HCT116 (cell line): Measurements from ENCODE around the gene STK39. TPM values are rescaled to one million over a fixed set of nuclear protein-coding genes. Genes with fewer than 3 reads are reported as not detected.

Source experiments
- ATAC-seq: fragments of 200-7000 bp; cut with Tn5 transposase; 2 replicates; pipeline ENCODE4 v1.9.1; 2020; ENCODE audit warnings: mild to moderate bottlenecking, moderate library complexity
- BruUV-seq: library from RNA; stranded (reverse); fragments of 400-500 nt; replicated peaks from 2 replicates; lab custom pipeline; 2021; lab: Mats Ljungman, UMichigan
- CTCF ChIA-PET: fragments of 300-600 bp; sonication (Branson Sonifier 250); formaldehyde crosslinking; loops from one replicate; lab custom pipeline; 2021; ENCODE audit warnings: antibody characterized with exemption; lab: Charles Lee
- POLR2A ChIA-PET: fragments of 300-600, 350-600 bp; sonication (Branson Sonifier 250); formaldehyde crosslinking; loops from one replicate; lab custom pipeline; 2021; ENCODE audit warnings: antibody characterized with exemption; lab: Charles Lee
- RAD21 ChIA-PET, 2 experiments: fragments of 300-600 bp; sonication (Branson Sonifier 250); formaldehyde crosslinking; loops; one replicate each; lab custom pipeline; 2023; ENCODE audit warnings: low total read pairs in 2 of 2; ENCODE audit not compliant: uncharacterized antibody in 2 of 2, unreplicated experiment in 2 of 2, low non-redundant PET in 1 of 2; lab: Charles Lee
- DNase-seq: peaks from one replicate; pipeline ENCODE4 v3.0.0-alpha.2; 2010; ENCODE audit warnings: low read depth, low spot score
- H2AFZ ChIP-seq: fragments of 200-600 bp; shearing (Covaris generic), sonication (generic); 2 replicates; pipeline ENCODE4 v1.6.1; 2017; ENCODE audit warnings: low read depth, mixed run types, mixed read lengths, antibody characterized with exemption, low read length; ENCODE audit not compliant: poor library complexity, severe bottlenecking
- H3K27ac ChIP-seq: 2 replicates; pipeline ENCODE4 v1.5.1; 2012; ENCODE audit warnings: low read depth, low read length
- H3K27me3 ChIP-seq: fragments of 200-600 bp; sonication (generic); 2 replicates; pipeline ENCODE4 v1.6.1; 2016; ENCODE audit warnings: mixed run types, low read length, mixed read lengths; ENCODE audit not compliant: insufficient read depth
- H3K36me3 ChIP-seq, 2 experiments: fragments of 200-500 bp in 1 of 2; fragments of 200-600 bp in 1 of 2; sonication (Bioruptor generic) in 1 of 2; sonication (generic) in 1 of 2; 2 replicates each; pipeline versions ENCODE4 v1.5.1 to v1.6.1; 2014 to 2016; ENCODE audit warnings: low read length in 2 of 2, inconsistent platforms in 1 of 2, mixed read lengths in 1 of 2, mixed run types in 1 of 2; ENCODE audit not compliant: insufficient read depth in 2 of 2, control insufficient read depth in 1 of 2
- H3K4me1 ChIP-seq, 2 experiments: fragments of 200-600 bp in 1 of 2; sonication (generic) in 1 of 2; 2 replicates each; pipeline versions ENCODE4 v1.5.1 to v1.6.1; 2012 to 2017; ENCODE audit warnings: low read length in 2 of 2, inconsistent platforms in 1 of 2, mild to moderate bottlenecking in 1 of 2, mixed read lengths in 1 of 2, mixed run types in 1 of 2, moderate library complexity in 1 of 2; ENCODE audit not compliant: insufficient read depth in 2 of 2, control insufficient read depth in 1 of 2
- H3K4me2 ChIP-seq: fragments of 200-600 bp; sonication (generic); 2 replicates; pipeline ENCODE4 v1.6.1; 2017; ENCODE audit warnings: mixed run types, low read length, mixed read lengths
- H3K4me3 ChIP-seq, 2 experiments: fragments of 200-600 bp in 1 of 2; sonication (generic) in 1 of 2; replicated peaks in 1 of 2; 2 replicates each; pipeline ENCODE4 v1.5.1; 2011 to 2016; ENCODE audit warnings: low read length in 2 of 2, control low read depth in 1 of 2, low read depth in 1 of 2, mild to moderate bottlenecking in 1 of 2, mixed read lengths in 1 of 2, mixed run types in 1 of 2
- H3K79me2 ChIP-seq: fragments of 200-600 bp; sonication (generic); 2 replicates; pipeline ENCODE4 v1.6.1; 2017; ENCODE audit warnings: mild to moderate bottlenecking, mixed run types, low read length, moderate library complexity, mixed read lengths; ENCODE audit not compliant: insufficient read depth
- H3K9ac ChIP-seq: fragments of 200-600 bp; sonication (generic); 2 replicates; pipeline ENCODE4 v1.6.1; 2016; ENCODE audit warnings: low read length, mixed read lengths
- H3K9me2 ChIP-seq: fragments of 200-600 bp; sonication (generic), shearing (Covaris generic); 2 replicates; pipeline ENCODE4 v1.6.1; 2017; ENCODE audit warnings: mixed run types, mild to moderate bottlenecking, moderate library complexity; ENCODE audit not compliant: insufficient read depth
- H3K9me3 ChIP-seq, 2 experiments: fragments of 200-500 bp in 1 of 2; fragments of 200-600 bp in 1 of 2; sonication (Bioruptor generic) in 1 of 2; sonication (generic) in 1 of 2; 2 replicates each; pipeline ENCODE4 v1.6.1; 2014 to 2017; ENCODE audit warnings: low read length in 2 of 2, mixed read lengths in 2 of 2, inconsistent platforms in 1 of 2, low read depth in 1 of 2, mild to moderate bottlenecking in 1 of 2, mixed run types in 1 of 2, moderate library complexity in 1 of 2; ENCODE audit not compliant: control insufficient read depth in 1 of 2, insufficient read depth in 1 of 2
- H4K20me1 ChIP-seq: fragments of 200-600 bp; sonication (generic), shearing (Covaris generic); 2 replicates; pipeline ENCODE4 v1.6.1; 2017; ENCODE audit warnings: mixed run types, mild to moderate bottlenecking, moderate library complexity; ENCODE audit not compliant: insufficient read depth
- CBX3 ChIP-seq: IDR thresholded peaks from 2 replicates; pipeline ENCODE4 v1.6.1; 2012; ENCODE audit warnings: low read depth
- ELF1 ChIP-seq: IDR thresholded peaks from 2 replicates; pipeline ENCODE4 v1.6.1; 2012; ENCODE audit warnings: low read depth, borderline replicate concordance
- EZH2 ChIP-seq: fragments of 200-600 bp; sonication (generic); IDR thresholded peaks from 2 replicates; pipeline ENCODE4 v1.6.1; 2017; ENCODE audit warnings: antibody characterized with exemption, mixed run types
- EZH2phosphoT487 ChIP-seq: fragments of 200-600 bp; IDR thresholded peaks from 2 replicates; pipeline ENCODE4 v1.6.1; 2018; ENCODE audit warnings: antibody characterized with exemption, borderline replicate concordance
- JUND ChIP-seq: IDR thresholded peaks from 2 replicates; pipeline ENCODE4 v1.6.1; 2012
- MAX ChIP-seq: IDR thresholded peaks from 2 replicates; pipeline ENCODE4 v1.6.1; 2012
- POLR2AphosphoS5 ChIP-seq: IDR thresholded peaks from 2 replicates; pipeline ENCODE4 v1.6.1; 2011; ENCODE audit warnings: mild to moderate bottlenecking, low read depth, low read length, moderate library complexity
- REST ChIP-seq: IDR thresholded peaks from 2 replicates; pipeline ENCODE4 v1.6.1; 2012; ENCODE audit warnings: low read depth
- SIN3A ChIP-seq: IDR thresholded peaks from 2 replicates; pipeline ENCODE4 v1.6.1; 2012; ENCODE audit warnings: low read depth
- SP1 ChIP-seq: IDR thresholded peaks from 2 replicates; pipeline ENCODE4 v1.6.1; 2012; ENCODE audit warnings: low read depth
- SRF ChIP-seq: IDR thresholded peaks from 2 replicates; pipeline ENCODE4 v1.6.1; 2012; ENCODE audit warnings: low read depth
- ZBTB33 ChIP-seq: IDR thresholded peaks from 2 replicates; pipeline ENCODE4 v1.6.1; 2011; ENCODE audit warnings: mild to moderate bottlenecking, low read length, moderate library complexity; ENCODE audit not compliant: insufficient replicate concordance; ENCODE audit errors: extremely low read depth
- ZFX ChIP-seq: fragments of 450-650 bp; IDR thresholded peaks from 2 replicates; pipeline ENCODE4 v1.6.1; 2017
- ZNF274 ChIP-seq: fragments of 200-500 bp; sonication (Bioruptor generic); IDR thresholded peaks from 2 replicates; pipeline ENCODE4 v1.6.1; 2014; ENCODE audit warnings: mild to moderate bottlenecking, low read depth, low read length, inconsistent platforms
- intact Hi-C: fragments of 100-400 bp; cut with micrococcal nuclease; formaldehyde crosslinking; loops from 2 replicates; pipeline ENCODE4 v1.10.0; 2022
- total RNA-seq: library from RNA; stranded (reverse); gene quantifications from one replicate; pipeline ENCODE4 v1.2.1, GENCODE V29; 2021; ENCODE audit not compliant: unreplicated experiment

The STK39 gene
- total RNA-seq, 1 experiment from 2014 or later: 118 TPM

- ChIA-PET RAD21 (no interaction called here), POLR2A (no interaction called here), CTCF (interaction anchor here (1.4 kb wide), 1 partner anchor 43 kb away, joined by 4 read pairs; no protein-coding TSS in a partner anchor)
- intact Hi-C loops: no loop called here
- TF ChIP-seq SIN3A: no peak
- no peak for TF ChIP-seq CBX3
- no peak for TF ChIP-seq EZH2
- no peak for TF ChIP-seq ZFX
- TF ChIP-seq SRF: no peak
- no peak for TF ChIP-seq ELF1
- no peak for TF ChIP-seq REST
- TF ChIP-seq SP1: no peak
- TF ChIP-seq ZNF274: no peak
- TF ChIP-seq MAX: no peak
- TF ChIP-seq POLR2AphosphoS5: no peak
- no peak for TF ChIP-seq ZBTB33
- TF ChIP-seq EZH2phosphoT487: no peak
- TF ChIP-seq JUND: no peak
- H3K4me2 ChIP-seq: no peak overlapping the region
- no peak overlapping the region for H3K4me3 ChIP-seq
- no peak overlapping the region for H3K9ac ChIP-seq
- DNase-seq: no peak
- peaks cover 36% of the 10 kb centered on the region; the same call in 1 of the 2 replicates for H3K79me2 ChIP-seq
- peaks cover 5% of the 10 kb centered on the region; the same call in 1 of the 2 replicates for H4K20me1 ChIP-seq
- peaks cover 0 to 31% of the 10 kb centered on the region in 2 experiments; a peak in 1 of 4 replicates for H3K36me3 ChIP-seq
- H3K9me2 ChIP-seq: no peaks in the 10 kb centered on the region
- no TSS peak for BruUV-seq
- no peak overlapping the region for H2AFZ ChIP-seq
- no peak for ATAC-seq
- H3K4me1 ChIP-seq: no peaks in the 10 kb centered on the region
- H3K9me3 ChIP-seq: no peaks in the 10 kb centered on the region
- no peak overlapping the region for H3K27ac ChIP-seq
- H3K27me3 ChIP-seq: no peaks in the 10 kb centered on the region
Measured at GRCh38 chr2:168075446-168075845, 171.9 kb downstream of the STK39 start.
